ENCODE data around the gene PHTF1. TPM values are rescaled to one million over a fixed set of nuclear protein-coding genes. Genes with fewer than 3 reads are reported as not detected.

PHTF1 gene
- total RNA-seq, 2 donors from 2014 or later: 8.5 to 9.8 TPM

DNA sequence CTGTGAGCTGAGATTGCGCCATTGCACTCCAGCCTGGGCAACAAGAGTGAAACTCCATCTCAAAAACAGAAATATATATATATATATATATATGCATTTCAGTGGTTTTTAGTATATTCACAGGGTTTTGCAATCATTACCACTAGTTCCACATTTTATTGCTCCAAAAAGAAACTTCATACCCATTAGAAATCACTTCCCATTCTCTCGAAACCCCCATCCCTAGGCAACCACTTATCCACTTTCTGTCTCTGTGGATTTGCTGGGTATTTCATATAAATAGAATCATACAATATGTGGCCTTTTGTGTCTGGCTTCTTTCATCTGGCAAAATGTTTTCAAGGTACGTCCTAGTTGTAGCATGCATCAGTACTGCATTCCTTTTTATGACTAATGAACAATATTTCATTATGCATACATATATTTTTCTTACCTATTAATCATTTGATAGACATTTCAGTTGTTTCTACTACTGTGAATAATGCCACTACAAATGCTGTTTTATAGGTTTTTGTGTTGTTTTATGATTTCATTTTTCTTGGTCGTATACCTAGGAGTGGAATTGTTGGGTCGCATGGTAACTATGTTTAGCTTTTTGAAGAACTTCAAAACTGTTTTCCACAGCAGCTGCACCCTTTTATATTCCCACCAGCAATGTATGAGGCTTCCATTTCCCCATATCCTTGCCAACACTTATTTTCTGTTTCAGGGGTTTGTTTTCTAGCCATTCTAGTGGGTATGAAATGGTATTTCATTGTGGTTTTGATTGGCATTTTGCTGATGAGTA lies 95.9 kb downstream of the PHTF1 start:
- TF ChIP-seq, protein P1, sequence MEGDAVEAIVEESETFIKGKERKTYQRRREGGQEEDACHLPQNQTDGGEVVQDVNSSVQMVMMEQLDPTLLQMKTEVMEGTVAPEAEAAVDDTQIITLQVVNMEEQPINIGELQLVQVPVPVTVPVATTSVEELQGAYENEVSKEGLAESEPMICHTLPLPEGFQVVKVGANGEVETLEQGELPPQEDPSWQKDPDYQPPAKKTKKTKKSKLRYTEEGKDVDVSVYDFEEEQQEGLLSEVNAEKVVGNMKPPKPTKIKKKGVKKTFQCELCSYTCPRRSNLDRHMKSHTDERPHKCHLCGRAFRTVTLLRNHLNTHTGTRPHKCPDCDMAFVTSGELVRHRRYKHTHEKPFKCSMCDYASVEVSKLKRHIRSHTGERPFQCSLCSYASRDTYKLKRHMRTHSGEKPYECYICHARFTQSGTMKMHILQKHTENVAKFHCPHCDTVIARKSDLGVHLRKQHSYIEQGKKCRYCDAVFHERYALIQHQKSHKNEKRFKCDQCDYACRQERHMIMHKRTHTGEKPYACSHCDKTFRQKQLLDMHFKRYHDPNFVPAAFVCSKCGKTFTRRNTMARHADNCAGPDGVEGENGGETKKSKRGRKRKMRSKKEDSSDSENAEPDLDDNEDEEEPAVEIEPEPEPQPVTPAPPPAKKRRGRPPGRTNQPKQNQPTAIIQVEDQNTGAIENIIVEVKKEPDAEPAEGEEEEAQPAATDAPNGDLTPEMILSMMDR (IDR thresholded peaks at IDR 0.05): no peak

DNA sequence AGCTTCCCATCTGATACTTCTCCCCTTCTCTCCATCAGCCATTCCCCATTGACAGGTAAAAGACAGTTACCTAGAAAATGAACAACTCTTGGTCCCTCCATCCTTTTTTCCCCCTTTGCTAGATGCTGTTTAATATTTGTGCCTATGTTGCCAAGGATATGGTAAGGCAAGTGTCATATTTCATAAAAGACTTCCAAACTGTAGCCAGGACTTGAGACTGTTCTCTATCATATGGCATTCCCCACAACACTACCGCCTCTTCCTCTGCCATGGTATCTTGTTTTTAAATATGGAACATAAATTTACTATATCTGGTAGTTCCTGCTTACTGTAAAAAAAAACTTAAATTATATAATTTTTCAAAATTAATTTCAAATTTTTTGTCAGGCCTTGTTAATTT lies 97.2 kb downstream of the PHTF1 start:
- Histone ChIP-seq H3K36me3 (no peaks in the 10 kb centered on the region), H3K4me1 (no peaks in the 10 kb centered on the region), H3K9ac (ENCODE audit: low read depth in 2 of 2, low read length in 2 of 2) (no peak overlapping the region), H3K9me3 (no peaks in the 10 kb centered on the region), H3K4me3 (no peak overlapping the region), H3K27ac (no peak overlapping the region), H3K27me3 (no peaks in the 10 kb centered on the region)
- TF ChIP-seq, protein P1 (IDR thresholded peaks at IDR 0.05): no peak
- intact Hi-C loops (cut with DNase I): no loop called here
- no peak for DNase-seq

More for the DNA sequence above, 95.9 kb downstream of the PHTF1 start:
- Histone ChIP-seq H3K4me1 (no peaks in the 10 kb centered on the region), H3K27me3 (no peaks in the 10 kb centered on the region), H3K4me3 (no peak overlapping the region), H3K36me3 (no peaks in the 10 kb centered on the region), H3K9ac (ENCODE audit: low read depth in 2 of 2, low read length in 2 of 2) (no peak overlapping the region), H3K9me3 (no peaks in the 10 kb centered on the region), H3K27ac (no peak overlapping the region)
- intact Hi-C loops (cut with DNase I): no loop called here
- no peak for DNase-seq

GRCh38 chr1:113660088-113660487 lies 99.2 kb downstream of the PHTF1 start:
- intact Hi-C loops (cut with DNase I): no loop called here
- TF ChIP-seq, protein P1 (IDR thresholded peaks at IDR 0.05): no peak
- Histone ChIP-seq H3K4me1 (no peaks in the 10 kb centered on the region), H3K27ac (no peak overlapping the region), H3K36me3 (no peaks in the 10 kb centered on the region), H3K27me3 (no peaks in the 10 kb centered on the region), H3K4me3 (no peak overlapping the region), H3K9me3 (no peaks in the 10 kb centered on the region), H3K9ac (ENCODE audit: low read depth in 2 of 2, low read length in 2 of 2) (no peak overlapping the region)
- no peak for DNase-seq

DNA sequence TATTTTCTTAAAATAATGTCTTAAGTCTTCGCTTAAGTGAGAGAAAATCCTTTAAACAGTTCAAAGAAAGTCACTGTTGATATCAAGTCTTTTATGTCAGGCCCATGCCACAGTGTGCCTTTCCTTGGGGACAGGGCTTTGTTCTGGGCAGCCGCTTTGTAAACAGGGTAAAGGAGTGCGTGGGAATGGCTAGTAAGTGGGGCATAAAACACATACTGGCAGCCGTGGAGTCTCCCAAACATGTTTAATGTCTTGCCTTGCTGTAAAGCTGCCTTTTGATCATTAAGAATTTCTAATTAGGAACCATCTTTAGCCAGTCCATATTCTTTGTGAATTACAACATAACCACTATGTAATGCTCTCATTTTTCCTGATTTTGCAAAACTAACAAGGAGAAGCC lies 99.7 kb downstream of the PHTF1 start:
- Histone ChIP-seq H3K9ac (ENCODE audit: low read depth in 2 of 2, low read length in 2 of 2) (no peak overlapping the region), H3K36me3 (no peaks in the 10 kb centered on the region), H3K27me3 (no peaks in the 10 kb centered on the region), H3K27ac (no peak overlapping the region), H3K4me1 (no peaks in the 10 kb centered on the region), H3K4me3 (no peak overlapping the region), H3K9me3 (no peaks in the 10 kb centered on the region)
- no peak for DNase-seq
- intact Hi-C loops (cut with DNase I): no loop called here
- TF ChIP-seq, protein P1 (IDR thresholded peaks at IDR 0.05): no peak

GRCh38 chr1:113659035-113659434 lies 100.3 kb downstream of the PHTF1 start:
- H3K9ac ChIP-seq (ENCODE audit: low read depth in 2 of 2, low read length in 2 of 2): no peak overlapping the region
- no peaks in the 10 kb centered on the region for H3K9me3 ChIP-seq
- intact Hi-C loops (cut with DNase I): no loop called here
- H3K27me3 ChIP-seq: no peaks in the 10 kb centered on the region
- DNase-seq: no peak
- H3K36me3 ChIP-seq: no peaks in the 10 kb centered on the region
- TF ChIP-seq, protein P1 (IDR thresholded peaks at IDR 0.05): no peak
- no peaks in the 10 kb centered on the region for H3K4me1 ChIP-seq
- H3K27ac ChIP-seq: no peak overlapping the region
- no peak overlapping the region for H3K4me3 ChIP-seq

Data from colonic mucosa (tissue), 4 donors.